GM21381 (cell line): Measurements from ENCODE around the gene KRT7.
"Not testable (repeated sequence)": the region's sequence is repeated elsewhere in the genome, so short reads cannot be mapped to it uniquely, and the experiment has no call there.

Source experiments
- ATAC-seq: cut with Tn5 transposase; IDR thresholded peaks from one replicate; pipeline ENCODE4 v1.9.1; 2021; ENCODE audit warnings: mild to moderate bottlenecking, moderate library complexity; ENCODE audit not compliant: unreplicated experiment

Gene KRT7

GRCh38 chr12:52277486-52278245 is 44.6 kb downstream of the KRT7 start:
- no peak for ATAC-seq

GRCh38 chr12:52278575-52279421 is 45.8 kb downstream of the KRT7 start:
- peak; percentile 68 for ATAC-seq

- no peak for ATAC-seq
These were observed 46.6 kb downstream of the KRT7 start for GRCh38 chr12:52279422-52280318.

- ATAC-seq = no peak
These were observed 47.3 kb downstream of the KRT7 start for GRCh38 chr12:52280319-52280795.

- no peak for ATAC-seq
These were observed 47.9 kb downstream of the KRT7 start for GRCh38 chr12:52280796-52281560.

GRCh38 chr12:52284562-52285171 is 51.6 kb downstream of the KRT7 start:
- no peak for ATAC-seq

GRCh38 chr12:52285172-52285745 is 52.2 kb downstream of the KRT7 start:
- ATAC-seq = no peak

- ATAC-seq = no peak
These were observed 52.9 kb downstream of the KRT7 start for GRCh38 chr12:52285851-52286530.

- not testable (repeated sequence) for ATAC-seq
These were observed 54.1 kb downstream of the KRT7 start for GRCh38 chr12:52286857-52287785.

GRCh38 chr12:52287816-52288805 is 55.1 kb downstream of the KRT7 start:
- ATAC-seq = peak; percentile 86

- ATAC-seq = not testable (repeated sequence)
These were observed 57.6 kb downstream of the KRT7 start for GRCh38 chr12:52290483-52291134.

- no peak for ATAC-seq
These were observed 58.4 kb downstream of the KRT7 start, which contains the start of gene KRT81 for GRCh38 chr12:52291267-52291935. Gene KRT81 (minus strand): TSS chr12:52291534. CDS start chr12:52291465, 69 bp downstream.

GRCh38 chr12:52293926-52294325 is 60.9 kb downstream of the KRT7 start:
- no peak for ATAC-seq

- no peak for ATAC-seq
These were observed 61.8 kb downstream of the KRT7 start for GRCh38 chr12:52294803-52295202.

- no peak for ATAC-seq
These were observed 62.6 kb downstream of the KRT7 start for GRCh38 chr12:52295663-52296062.
